Hepatocyte (in vitro differentiated cells): ENCODE data around the gene DENND4A. TPM values are rescaled to one million over a fixed set of nuclear protein-coding genes. Genes with fewer than 3 reads are reported as not detected.

Source experiments
- DNase-seq: peaks from one replicate; pipeline ENCODE4 v3.0.0-alpha.2; 2016; ENCODE audit warnings: low spot score
- H2AFZ ChIP-seq: fragments of 200-600 bp; sonication (generic); 2 replicates; pipeline ENCODE4 v1.6.0; 2016; ENCODE audit warnings: antibody characterized with exemption, mild to moderate bottlenecking
- H3K27ac ChIP-seq: fragments of 200-600 bp; sonication (generic); 2 replicates; pipeline ENCODE4 v1.5.1; 2016; ENCODE audit warnings: mild to moderate bottlenecking
- H3K27me3 ChIP-seq: fragments of 200-600 bp; sonication (generic); 2 replicates; pipeline ENCODE4 v1.6.1; 2016
- H3K36me3 ChIP-seq: fragments of 200-600 bp; sonication (generic); replicated peaks from 2 replicates; pipeline ENCODE4 v1.5.1; 2016; ENCODE audit warnings: low read depth; ENCODE audit not compliant: insufficient read depth
- H3K4me1 ChIP-seq: fragments of 200-600 bp; sonication (generic); 2 replicates; pipeline ENCODE4 v1.5.1; 2016; ENCODE audit warnings: mild to moderate bottlenecking, moderate library complexity; ENCODE audit not compliant: insufficient read depth
- H3K4me2 ChIP-seq: fragments of 200-600 bp; sonication (generic); 2 replicates; pipeline ENCODE4 v1.6.0; 2016
- H3K4me3 ChIP-seq: fragments of 200-600 bp; sonication (generic); 2 replicates; pipeline ENCODE4 v1.5.1; 2016; ENCODE audit warnings: mild to moderate bottlenecking
- H3K79me2 ChIP-seq: fragments of 200-600 bp; sonication (generic); 2 replicates; pipeline ENCODE4 v1.6.0; 2017; ENCODE audit warnings: mild to moderate bottlenecking
- H3K9me2 ChIP-seq: fragments of 200-600 bp; sonication (generic); replicated peaks from 2 replicates; pipeline ENCODE4 v1.6.0; 2017; ENCODE audit warnings: mild to moderate bottlenecking; ENCODE audit not compliant: insufficient read depth
- H3K9me3 ChIP-seq: fragments of 200-600 bp; sonication (generic); 2 replicates; pipeline ENCODE4 v1.5.1; 2016; ENCODE audit warnings: low read depth, mild to moderate bottlenecking
- H4K20me1 ChIP-seq: fragments of 200-600 bp; sonication (generic); 2 replicates; pipeline ENCODE4 v1.6.0; 2016; ENCODE audit warnings: mild to moderate bottlenecking; ENCODE audit not compliant: insufficient read depth, poor library complexity, severe bottlenecking
- CTCF ChIP-seq: fragments of 200-600 bp; sonication (generic); IDR thresholded peaks from 2 replicates; pipeline ENCODE4 v1.5.1; 2016; ENCODE audit warnings: antibody characterized with exemption, mild to moderate bottlenecking; ENCODE audit not compliant: poor library complexity
- EZH2 ChIP-seq: fragments of 200-600 bp; sonication (generic); IDR thresholded peaks from 2 replicates; pipeline ENCODE4 v1.6.1; 2016; ENCODE audit warnings: antibody characterized with exemption, mild to moderate bottlenecking, borderline replicate concordance
- EZH2phosphoT487 ChIP-seq: fragments of 200-600 bp; sonication (generic); IDR thresholded peaks from one replicate; pipeline ENCODE4 v1.6.1; 2018; ENCODE audit warnings: antibody characterized with exemption, mild to moderate bottlenecking, low read depth, moderate library complexity; ENCODE audit not compliant: unreplicated experiment, severe bottlenecking
- WGBS: methylation state at CpG from one replicate; pipeline ENCODE4 v1.1.6; 2016; ENCODE audit warnings: low lambda C conversion rate; ENCODE audit errors: missing lambda C conversion rate; 5-methylcytosine and 5-hydroxymethylcytosine counted together
- polyA plus RNA-seq: library from polyadenylated mRNA; unstranded; fragments of >200 nt; fragmentation: Nextera tagmentation; extraction: Ambion mirVana; gene quantifications from 2 replicates; pipeline ENCODE4 v1.2.1, GENCODE V29; 2016
- total RNA-seq: library from RNA; depleted of rRNA; stranded (reverse); fragments of >200 nt; gene quantifications from 2 replicates; pipeline ENCODE4 v1.2.3, GENCODE V29; 2014

DENND4A gene
- total RNA-seq (19.7 and 20.7 TPM in 2 replicates), polyA plus RNA-seq (3.2 and 3.9 TPM in 2 replicates)

GRCh38 chr15:65792138-65792987 is at the start of gene DENND4A:
DENND4A (minus strand) TSS chr15:65792293; CDS start chr15:65756450, 35,843 bp downstream.
- H3K79me2 ChIP-seq = peaks cover 31% of the 10 kb centered on the region

GRCh38 chr15:65841121-65841930 is 49.2 kb upstream of the DENND4A start:
- Histone ChIP-seq H3K79me2 (no peaks in the 10 kb centered on the region), H3K9me3 (no peaks in the 10 kb centered on the region), H3K27me3 (no peaks in the 10 kb centered on the region), H2AFZ (no peak overlapping the region), H3K36me3 (no peaks in the 10 kb centered on the region), H4K20me1 (no peaks in the 10 kb centered on the region), H3K27ac (no peak overlapping the region), H3K4me2 (no peak overlapping the region), H3K4me1 (no peaks in the 10 kb centered on the region), H3K4me3 (no peak overlapping the region), H3K9me2 (no peaks in the 10 kb centered on the region)
- DNase-seq = no peak
- 77% methylated on average over 11 of the region's 11 CpGs for WGBS
- TF ChIP-seq EZH2phosphoT487 = no peak
- no peak for TF ChIP-seq EZH2
- no peak for TF ChIP-seq CTCF

More at GRCh38 chr15:65792138-65792987, at the start of gene DENND4A:
- Histone ChIP-seq H3K4me1 (peaks cover 13% of the 10 kb centered on the region), H3K4me2 (peak within 1 kb of the TSS; percentile 78), H3K27me3 (no peaks in the 10 kb centered on the region), H3K4me3 (peak within 1 kb of the TSS; percentile 80), H3K9me2 (no peaks in the 10 kb centered on the region), H2AFZ (peak within 1 kb of the TSS; percentile 64), H4K20me1 (no peaks in the 10 kb centered on the region), H3K36me3 (no peaks in the 10 kb centered on the region), H3K27ac (peak within 1 kb of the TSS; percentile 97), H3K9me3 (no peaks in the 10 kb centered on the region)
- peak; percentile 99 for DNase-seq
- TF ChIP-seq EZH2 (no peak), CTCF (no peak), EZH2phosphoT487 (no peak)
- under 1% methylated on average over 46 of the region's 63 CpGs for WGBS

- Histone ChIP-seq H3K9me2 (no peaks in the 10 kb centered on the region), H3K9me3 (no peaks in the 10 kb centered on the region), H3K4me2 (no peak overlapping the region), H3K27me3 (no peaks in the 10 kb centered on the region), H3K4me3 (no peak overlapping the region), H3K79me2 (no peaks in the 10 kb centered on the region), H3K27ac (no peak overlapping the region), H3K36me3 (no peaks in the 10 kb centered on the region), H4K20me1 (no peaks in the 10 kb centered on the region), H3K4me1 (peaks cover 1% of the 10 kb centered on the region), H2AFZ (no peak overlapping the region)
- TF ChIP-seq EZH2phosphoT487 (no peak), CTCF (no peak), EZH2 (no peak)
- 86% methylated on average over 4 of the region's 4 CpGs for WGBS
- DNase-seq = no peak
These were observed 47.9 kb upstream of the DENND4A start for GRCh38 chr15:65839985-65840384.
